Measurements from ENCODE around the gene D2HGDH. TPM values are rescaled to one million over a fixed set of nuclear protein-coding genes. Genes with fewer than 3 reads are reported as not detected.

D2HGDH gene
- total and polyA plus RNA-seq, 2 experiments from 2014 or later, result 3.7 to 17.3 TPM

DNA sequence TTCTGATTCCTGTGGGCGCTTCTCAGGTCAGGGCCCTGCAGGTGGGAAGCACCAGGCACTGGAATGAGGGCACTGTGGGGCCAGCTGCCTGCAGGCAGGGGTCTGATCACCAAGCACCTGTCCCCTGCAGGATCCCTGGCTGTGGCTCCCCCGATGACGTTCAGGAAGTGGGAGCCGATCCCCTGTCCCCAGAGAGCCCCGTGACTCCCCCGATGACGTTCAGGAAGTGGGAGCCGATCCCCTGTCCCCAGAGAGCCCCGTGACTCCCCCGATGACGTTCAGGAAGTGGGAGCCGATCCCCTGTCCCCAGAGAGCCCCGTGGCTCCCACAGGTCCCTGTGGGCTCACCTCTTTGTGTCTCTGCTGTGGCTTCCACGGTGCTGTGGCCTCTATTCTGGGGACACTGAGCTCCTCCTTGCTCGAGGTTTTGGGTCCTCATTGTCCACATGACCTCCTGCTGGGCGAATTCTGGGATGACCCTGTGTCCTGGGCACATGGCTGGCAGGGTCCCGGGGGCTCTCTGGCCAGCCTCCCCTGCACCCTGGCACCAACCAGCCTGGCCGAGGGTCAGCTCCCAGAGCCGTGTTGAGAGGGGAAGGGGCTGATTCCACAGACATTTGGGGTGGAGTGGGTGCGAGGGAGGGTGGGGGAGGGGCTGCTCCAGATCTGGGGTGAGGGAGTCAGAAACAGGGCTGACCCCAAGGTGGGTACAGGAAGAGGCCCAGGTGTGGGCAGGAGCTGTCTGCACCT is 79.4 kb downstream of the D2HGDH start (continued):
- TF ChIP-seq ZNF462 (CRISPR knock-in tag; IDR thresholded peaks at IDR 0.05), result no peak

DNA sequence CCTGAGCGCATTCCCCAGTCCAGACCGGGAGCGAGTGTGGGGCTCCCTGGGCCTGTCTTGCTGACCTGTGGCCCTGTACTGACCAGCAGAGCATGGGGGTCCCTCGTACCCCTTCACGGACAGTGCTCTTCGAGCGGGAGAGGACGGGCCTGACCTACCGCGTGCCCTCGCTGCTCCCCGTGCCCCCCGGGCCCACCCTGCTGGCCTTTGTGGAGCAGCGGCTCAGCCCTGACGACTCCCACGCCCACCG is 79.9 kb downstream of the D2HGDH start:
- no peaks in the 10 kb centered on the region for H4K20me1 ChIP-seq (replicated peaks; ENCODE audit: insufficient read depth)

More for the DNA sequence above, 79.9 kb downstream of the D2HGDH start:
- Histone ChIP-seq H3K4me2 (no peak overlapping the region), H3F3A (replicated peaks; ENCODE audit: low read depth) (no peaks in the 10 kb centered on the region), H2AFZ (no peak overlapping the region), H3K4me3 (no peak overlapping the region), H3K9me2 (ENCODE audit: insufficient read depth) (no peaks in the 10 kb centered on the region), H3K27ac (ENCODE audit: low read depth) (no peak overlapping the region), H3K36me3 (ENCODE audit: insufficient read depth) (no peaks in the 10 kb centered on the region), H3K79me2 (replicated peaks; ENCODE audit: insufficient read depth) (no peaks in the 10 kb centered on the region), H3K4me1 (ENCODE audit: insufficient read depth) (no peaks in the 10 kb centered on the region), H3K27me3 (ENCODE audit: insufficient read depth) (no peaks in the 10 kb centered on the region)
- Mint-ChIP-seq H3K9me3 (no peaks in the 10 kb centered on the region; the same call in 2 of the 3 replicates), H3K36me3 (ENCODE audit: low read depth) (no peaks in the 10 kb centered on the region), H3K27me3 (ENCODE audit: insufficient read depth, low read depth, poor library complexity) (peaks cover 6% of the 10 kb centered on the region), H3K27ac (no peak overlapping the region), H3K4me3 (no peak overlapping the region), H3K4me1 (no peaks in the 10 kb centered on the region; the same call in 1 of the 3 replicates)
- ATAC-seq (no peak), DNase-seq (ENCODE audit: low spot score) (no peak)
- TF ChIP-seq NANOG (IDR thresholded peaks at IDR 0.05; ENCODE audit: borderline replicate concordance) (no peak), STAT1 (IDR thresholded peaks at IDR 0.05; ENCODE audit: unreplicated experiment) (no peak), POLR2AphosphoS5 (IDR thresholded peaks at IDR 0.05; ENCODE audit: low read depth) (no peak), ZNF331 (CRISPR knock-in tag; IDR thresholded peaks at IDR 0.05; ENCODE audit: low read depth) (no peak), EZH2phosphoT487 (IDR thresholded peaks at IDR 0.05; ENCODE audit: unreplicated experiment) (no peak)
- TF ChIP-seq, protein P1, sequence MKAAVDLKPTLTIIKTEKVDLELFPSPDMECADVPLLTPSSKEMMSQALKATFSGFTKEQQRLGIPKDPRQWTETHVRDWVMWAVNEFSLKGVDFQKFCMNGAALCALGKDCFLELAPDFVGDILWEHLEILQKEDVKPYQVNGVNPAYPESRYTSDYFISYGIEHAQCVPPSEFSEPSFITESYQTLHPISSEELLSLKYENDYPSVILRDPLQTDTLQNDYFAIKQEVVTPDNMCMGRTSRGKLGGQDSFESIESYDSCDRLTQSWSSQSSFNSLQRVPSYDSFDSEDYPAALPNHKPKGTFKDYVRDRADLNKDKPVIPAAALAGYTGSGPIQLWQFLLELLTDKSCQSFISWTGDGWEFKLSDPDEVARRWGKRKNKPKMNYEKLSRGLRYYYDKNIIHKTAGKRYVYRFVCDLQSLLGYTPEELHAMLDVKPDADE (IDR thresholded peaks at IDR 0.05), result no peak
